ENCODE results near the gene CLUH.

DNA sequence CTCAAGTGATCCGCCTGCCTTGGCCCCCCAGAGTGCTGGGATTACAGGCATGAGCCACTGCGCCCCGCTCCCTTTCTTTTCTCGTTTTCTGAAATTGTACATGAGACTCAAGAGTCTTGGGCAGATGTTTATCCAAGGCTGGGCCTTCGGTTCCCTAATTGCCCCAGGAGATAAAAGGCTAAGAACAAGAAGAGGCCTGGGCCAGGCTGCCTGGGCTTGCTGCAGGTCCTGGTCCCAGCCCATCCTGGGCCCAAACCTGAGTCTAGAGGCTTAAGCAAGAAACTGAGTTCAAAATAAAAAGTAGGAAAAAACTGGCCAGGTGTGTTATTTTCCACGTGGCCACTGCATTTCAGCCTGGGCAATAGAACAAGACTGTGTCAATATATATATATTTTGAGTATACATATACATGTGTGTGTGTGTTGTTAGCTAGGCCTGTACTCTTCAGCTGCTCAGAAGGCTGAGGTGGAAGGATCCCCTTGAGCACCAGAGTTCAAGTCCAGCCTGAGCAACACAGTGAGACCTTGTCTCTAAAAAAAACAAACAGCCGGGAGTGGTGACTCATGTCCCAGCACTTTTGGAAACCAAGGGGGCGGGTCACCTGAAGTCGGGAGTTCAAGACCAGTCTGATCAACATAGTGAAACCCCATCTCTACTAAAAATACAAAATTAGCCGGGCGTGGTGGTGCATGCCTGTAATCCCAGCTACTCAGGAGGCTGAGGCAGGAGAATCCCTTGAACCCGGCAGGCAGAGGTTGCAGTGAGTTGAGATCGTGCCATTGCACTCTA, 6.8 kb upstream of the CLUH start:
- no peak for TF ChIP-seq CTCF (IDR thresholded peaks at IDR 0.05)
- no peak for TF ChIP-seq EP300 (IDR thresholded peaks at IDR 0.05)
